Measurements from ENCODE around the gene RPL22. TPM values are rescaled to one million over a fixed set of nuclear protein-coding genes. Genes with fewer than 3 reads are reported as not detected.
A peak's percentile ranks its signal among the peaks of the same experiment; 100 is the strongest.

RPL22 gene
- total and polyA plus RNA-seq, 2 of the 13 experiments (the other 11 are each of a cell fraction or from before 2014, with no cell fraction given), result 214 to 545 TPM

GRCh38 chr1:6205849-6206519 lies 6.6 kb upstream of the RPL22 start, which contains the start of gene RNF207 (continued):
- TF ChIP-seq ZNF687 (CRISPR knock-in tag; IDR thresholded peaks at IDR 0.05) (peak; percentile 86), ELF4 (CRISPR knock-in tag; IDR thresholded peaks at IDR 0.05; ENCODE audit: borderline replicate concordance) (no peak), RFX3 (CRISPR knock-in tag; IDR thresholded peaks at IDR 0.05) (no peak), ZNF570 (CRISPR knock-in tag; IDR thresholded peaks at IDR 0.05; ENCODE audit: borderline replicate concordance) (no peak), HOXD1 (CRISPR knock-in tag; IDR thresholded peaks at IDR 0.05) (peak; percentile 59; the same call in 1 of the 2 replicates), ZNF432 (CRISPR knock-in tag; IDR thresholded peaks at IDR 0.05; ENCODE audit: borderline replicate concordance) (no peak), MTF2 (CRISPR knock-in tag; IDR thresholded peaks at IDR 0.05; ENCODE audit: borderline replicate concordance) (peak; percentile 78), IRF9 (CRISPR knock-in tag; IDR thresholded peaks at IDR 0.05; ENCODE audit: borderline replicate concordance) (0 out of 2 replicates have a peak, but pooled peaks have one; percentile 23), RBM39 (IDR thresholded peaks at IDR 0.05; ENCODE audit: low read depth, low read length, poor library complexity, severe bottlenecking) (peak; percentile 83), E2F2 (CRISPR knock-in tag; IDR thresholded peaks at IDR 0.05; ENCODE audit: borderline replicate concordance) (peak; percentile 47; the same call in 1 of the 2 replicates), ZNF230 (CRISPR knock-in tag; IDR thresholded peaks at IDR 0.05) (peak; percentile 93; the same call in 1 of the 2 replicates), IKZF5 (CRISPR knock-in tag; IDR thresholded peaks at IDR 0.05) (peak; percentile 61; the same call in 1 of the 2 replicates), ZNF780A (CRISPR knock-in tag; IDR thresholded peaks at IDR 0.05) (no peak), MAF1 (CRISPR knock-in tag; IDR thresholded peaks at IDR 0.05; ENCODE audit: borderline replicate concordance) (no peak), PREB (CRISPR knock-in tag; IDR thresholded peaks at IDR 0.05) (no peak)
